ENCODE data around the gene CFB.

Gene CFB

DNA sequence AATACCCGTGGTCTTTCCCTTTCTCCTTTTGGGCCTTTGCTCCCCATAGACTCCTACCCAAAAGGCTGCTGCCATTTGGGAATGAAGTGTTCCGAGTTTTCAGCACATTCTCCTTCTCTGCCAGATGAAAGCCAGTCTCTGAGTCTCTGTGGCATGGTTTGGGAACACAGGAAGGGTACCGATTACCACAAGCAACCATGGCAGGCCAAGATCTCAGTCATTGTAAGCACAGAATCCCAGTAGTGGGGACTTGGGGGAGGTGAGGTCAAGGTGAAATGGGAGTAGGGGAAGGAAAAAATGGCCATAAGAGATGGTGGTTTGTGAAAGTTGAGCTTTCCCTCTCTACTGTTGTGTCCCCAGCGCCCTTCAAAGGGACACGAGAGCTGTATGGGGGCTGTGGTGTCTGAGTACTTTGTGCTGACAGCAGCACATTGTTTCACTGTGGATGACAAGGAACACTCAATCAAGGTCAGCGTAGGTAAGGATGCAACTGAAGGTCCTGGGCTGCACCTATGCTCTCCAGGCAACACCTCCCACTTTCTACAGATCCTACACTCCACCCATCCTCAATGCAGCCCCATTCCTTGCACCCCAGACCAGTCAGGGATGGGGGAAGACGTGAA lies 4.1 kb downstream of the CFB start:
- no peak for DNase-seq

DNA sequence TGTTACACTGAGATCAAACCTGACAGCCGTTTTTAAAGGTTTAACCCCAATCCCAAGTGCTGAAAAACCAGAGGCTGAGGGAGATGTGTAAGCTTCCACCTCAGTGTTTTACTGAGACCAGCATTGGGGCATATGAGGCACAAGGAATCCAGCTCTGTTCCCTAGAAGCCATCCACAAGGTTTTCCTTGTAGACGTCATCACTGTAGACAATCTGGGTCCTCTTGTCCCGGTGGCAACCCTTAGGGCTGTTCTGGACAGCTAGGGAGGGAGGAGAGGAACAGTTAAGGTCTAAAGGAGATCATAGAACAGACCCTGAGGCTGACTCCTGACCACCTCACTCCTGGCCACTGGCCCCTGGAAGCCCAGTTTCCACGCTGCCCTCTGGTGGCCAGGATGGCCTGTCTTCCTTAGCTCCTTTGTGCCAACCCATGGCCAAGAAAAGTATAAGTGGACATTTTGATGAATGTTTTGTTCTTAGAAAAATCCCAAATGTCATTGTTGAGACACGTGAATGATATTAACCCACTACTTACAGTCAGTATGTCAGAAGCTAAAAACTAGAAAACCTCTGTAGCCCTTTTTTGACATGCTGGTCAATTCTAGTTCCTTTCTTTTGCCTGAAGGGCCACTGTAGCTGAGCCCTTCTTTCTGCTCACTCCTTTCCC lies 6.4 kb downstream of the CFB start:
- no peak for DNase-seq

DNA sequence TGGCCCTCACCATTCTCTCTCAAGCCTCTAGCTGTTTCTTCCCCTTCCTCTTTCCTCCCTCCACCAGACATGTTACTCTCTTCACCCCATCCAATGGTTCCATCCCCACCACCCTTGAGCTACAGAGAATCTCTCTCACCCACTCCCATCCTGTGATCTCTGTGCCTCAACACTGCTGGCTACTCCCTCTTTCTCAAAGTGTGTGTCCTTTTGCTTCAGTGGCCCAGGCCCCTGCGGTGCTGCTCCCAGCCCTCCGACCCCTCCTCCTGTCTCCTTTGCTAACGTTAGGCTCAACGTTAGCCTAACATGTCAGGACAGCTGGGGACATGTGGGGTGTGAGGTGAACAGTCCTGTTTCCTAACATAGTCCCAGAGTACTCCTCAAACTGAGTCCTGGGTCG lies 7.0 kb downstream of the CFB start:
- no peak for DNase-seq

DNA sequence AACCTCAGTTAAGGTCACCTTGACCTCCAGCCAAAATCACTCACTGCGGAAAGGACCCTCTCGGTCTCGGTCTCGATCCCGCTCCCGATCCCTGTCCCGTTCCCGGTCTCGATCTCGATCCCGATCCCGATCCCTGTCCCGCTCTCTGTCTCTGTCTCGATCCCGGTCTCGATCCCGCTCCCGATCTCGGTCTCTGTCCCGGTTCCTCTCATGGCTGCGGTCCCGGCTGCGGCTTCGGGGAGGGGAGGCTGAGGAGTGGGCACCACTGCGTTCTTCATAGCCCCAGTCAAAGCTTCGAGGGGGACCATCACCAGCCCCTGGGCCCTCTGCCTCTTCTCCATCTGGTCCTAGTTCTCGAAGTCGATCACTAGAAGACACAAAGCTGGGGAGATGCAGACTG lies 8.6 kb downstream of the CFB start:
- no peak for DNase-seq

DNA sequence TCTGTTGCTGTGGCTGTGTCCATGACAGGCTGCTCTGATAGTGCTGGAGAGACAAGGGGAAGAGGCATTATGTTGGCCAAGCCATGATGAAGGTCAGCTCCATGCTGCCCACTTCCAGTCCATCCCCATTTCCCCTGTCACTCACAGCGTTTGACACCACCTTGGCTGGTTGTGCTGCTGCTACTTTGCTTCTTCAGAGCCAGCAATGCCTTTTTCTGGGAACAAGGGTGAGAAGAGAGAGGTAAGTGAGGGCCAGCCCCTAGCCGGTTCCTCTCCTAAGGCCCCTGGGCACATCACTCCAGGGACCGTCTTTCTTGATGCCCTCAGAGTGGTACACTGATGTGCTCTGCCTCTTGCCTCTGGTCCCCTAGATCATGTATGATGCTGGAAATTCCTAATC lies 10.9 kb downstream of the CFB start:
- DNase-seq = no peak

DNA sequence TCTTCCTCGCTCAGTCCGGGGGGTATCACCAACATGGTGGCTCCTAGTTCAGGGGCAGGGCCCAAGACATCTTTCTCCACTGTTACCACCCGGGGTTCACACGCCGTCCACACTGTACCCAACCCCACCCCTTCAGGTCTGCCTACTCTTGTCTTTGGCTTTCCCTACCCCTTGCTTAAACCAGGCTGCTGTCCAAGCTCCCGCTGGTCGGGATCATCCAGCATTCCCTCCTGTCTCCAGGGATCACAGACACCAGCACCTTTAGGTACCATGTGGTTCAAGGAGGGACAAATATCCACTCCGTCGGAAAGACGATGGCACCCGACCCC lies 12.5 kb downstream of the CFB start:
- no peak for DNase-seq

DNA sequence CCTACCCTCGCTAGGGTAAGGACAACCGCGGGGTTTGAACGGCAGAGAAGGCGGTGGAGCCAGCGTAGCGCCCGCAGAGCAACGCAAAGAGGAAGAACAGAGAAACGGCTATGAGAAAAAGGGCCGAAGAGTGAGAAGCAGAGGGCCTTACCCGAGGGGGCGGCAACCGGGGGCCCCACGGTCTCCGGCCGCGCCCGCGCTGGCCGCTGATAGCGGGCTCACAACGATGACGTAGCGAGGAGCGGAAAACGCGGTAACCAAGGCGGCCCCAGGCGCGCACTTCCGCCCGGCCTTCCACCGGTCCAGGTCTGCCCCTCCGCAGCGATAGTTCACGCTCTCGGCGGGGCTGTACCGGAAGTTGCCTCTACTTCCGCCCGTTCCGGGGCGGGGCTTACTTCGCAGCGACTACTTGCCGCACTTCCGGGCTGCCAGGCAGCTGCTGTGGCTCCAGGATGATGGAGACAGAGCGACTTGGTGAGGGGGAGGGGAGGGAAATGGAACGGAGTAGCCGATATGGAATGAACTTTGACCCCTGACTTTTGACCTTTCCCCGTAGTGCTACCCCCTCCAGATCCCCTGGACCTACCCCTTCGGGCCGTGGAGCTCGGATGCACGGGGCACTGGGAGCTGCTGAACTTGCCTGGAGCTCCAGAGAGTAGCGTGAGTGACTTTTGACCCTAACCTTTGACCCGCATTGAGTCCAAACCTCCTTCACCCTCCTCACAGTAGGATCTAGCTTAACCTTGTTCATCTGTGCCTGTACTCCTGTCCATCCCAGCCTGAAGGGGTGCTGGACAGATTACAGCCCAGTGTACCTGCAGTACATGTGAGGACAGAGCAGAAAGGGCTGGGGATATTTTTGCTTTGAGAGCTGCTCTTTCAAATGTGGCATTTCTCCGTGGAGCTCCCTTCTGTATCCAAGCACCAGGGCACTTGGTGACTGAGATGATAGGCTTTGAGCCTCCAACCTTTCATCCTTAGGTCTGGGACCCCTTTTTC lies 13.1 kb downstream of the CFB start, which contains the start of the genes NELFE and SKIC2:
NELFE (minus strand) TSS at position 231 of the 999 bp plus-strand sequence. CDS start 525 bp downstream, outside the sequence.
SKIC2 (plus strand) TSS at position 435 of the 999 bp plus-strand sequence; CDS start at position 453, 18 bp downstream.
- DNase-seq = peak; percentile 98

DNA sequence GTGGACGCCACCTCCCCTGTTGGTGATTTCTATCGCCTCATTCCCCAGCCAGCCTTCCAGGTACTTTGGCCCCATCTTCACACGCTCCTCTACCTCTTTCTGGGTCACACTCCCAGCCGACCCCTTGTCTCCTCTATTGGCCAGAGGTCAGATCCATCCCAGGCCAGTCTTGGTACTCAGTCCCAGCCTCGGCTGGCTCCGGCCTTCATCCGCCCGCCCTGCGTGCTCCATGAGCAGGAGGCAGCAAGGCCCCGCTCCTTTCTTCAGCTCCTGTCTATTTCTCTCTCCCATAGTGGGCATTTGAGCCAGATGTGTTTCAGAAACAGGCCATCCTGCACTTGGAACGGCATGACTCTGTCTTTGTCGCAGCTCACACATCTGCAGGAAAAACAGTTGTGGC lies 15.7 kb downstream of the CFB start:
- DNase-seq = no peak

DNA sequence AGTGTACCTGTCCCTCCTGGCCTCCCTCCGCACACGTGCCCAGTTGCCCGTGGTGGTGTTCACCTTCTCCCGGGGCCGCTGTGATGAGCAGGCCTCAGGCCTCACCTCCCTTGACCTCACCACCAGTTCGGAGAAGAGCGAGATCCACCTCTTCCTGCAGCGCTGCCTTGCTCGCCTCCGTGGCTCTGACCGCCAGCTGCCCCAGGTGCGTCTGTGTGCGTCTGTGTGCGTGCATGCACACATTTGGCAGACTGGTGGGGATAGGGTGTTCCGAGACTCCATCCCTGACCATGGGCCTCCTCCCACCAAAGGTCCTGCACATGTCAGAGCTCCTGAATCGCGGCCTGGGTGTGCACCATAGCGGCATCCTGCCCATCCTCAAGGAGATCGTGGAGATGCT lies 18.0 kb downstream of the CFB start:
- no peak for DNase-seq

DNA sequence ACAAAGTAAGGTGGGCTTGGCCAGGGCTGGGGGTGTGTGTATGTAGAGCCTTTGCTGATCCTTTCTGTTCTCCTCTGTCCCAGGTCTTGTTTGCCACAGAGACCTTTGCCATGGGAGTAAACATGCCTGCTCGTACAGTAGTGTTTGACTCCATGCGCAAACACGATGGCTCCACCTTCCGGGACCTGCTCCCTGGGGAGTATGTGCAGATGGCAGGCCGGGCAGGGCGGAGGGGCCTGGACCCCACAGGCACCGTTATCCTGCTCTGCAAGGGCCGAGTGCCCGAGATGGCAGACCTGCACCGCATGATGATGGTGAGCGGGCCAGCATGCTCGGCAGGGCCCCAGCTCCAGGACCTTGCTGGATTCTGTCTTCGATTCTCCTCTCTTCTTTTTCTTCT lies 19.8 kb downstream of the CFB start:
- no peak for DNase-seq

DNA sequence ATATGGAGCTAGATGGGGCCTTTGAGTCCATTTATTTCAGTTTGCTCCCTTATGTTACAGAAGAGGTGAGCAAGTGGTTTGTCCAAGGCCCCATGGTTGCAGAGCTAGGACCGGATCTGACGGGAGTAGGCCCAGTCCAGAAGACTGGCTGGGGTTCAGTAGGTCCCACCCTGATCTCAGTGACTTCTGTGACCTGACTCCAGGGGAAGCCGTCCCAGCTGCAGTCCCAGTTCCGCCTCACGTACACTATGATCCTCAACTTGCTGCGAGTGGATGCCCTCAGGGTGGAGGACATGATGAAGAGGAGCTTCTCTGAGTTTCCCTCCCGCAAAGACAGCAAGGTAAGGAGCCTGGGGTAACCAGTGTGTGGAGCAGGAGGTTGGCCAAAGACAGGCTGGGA lies 20.6 kb downstream of the CFB start:
- no peak for DNase-seq

DNA sequence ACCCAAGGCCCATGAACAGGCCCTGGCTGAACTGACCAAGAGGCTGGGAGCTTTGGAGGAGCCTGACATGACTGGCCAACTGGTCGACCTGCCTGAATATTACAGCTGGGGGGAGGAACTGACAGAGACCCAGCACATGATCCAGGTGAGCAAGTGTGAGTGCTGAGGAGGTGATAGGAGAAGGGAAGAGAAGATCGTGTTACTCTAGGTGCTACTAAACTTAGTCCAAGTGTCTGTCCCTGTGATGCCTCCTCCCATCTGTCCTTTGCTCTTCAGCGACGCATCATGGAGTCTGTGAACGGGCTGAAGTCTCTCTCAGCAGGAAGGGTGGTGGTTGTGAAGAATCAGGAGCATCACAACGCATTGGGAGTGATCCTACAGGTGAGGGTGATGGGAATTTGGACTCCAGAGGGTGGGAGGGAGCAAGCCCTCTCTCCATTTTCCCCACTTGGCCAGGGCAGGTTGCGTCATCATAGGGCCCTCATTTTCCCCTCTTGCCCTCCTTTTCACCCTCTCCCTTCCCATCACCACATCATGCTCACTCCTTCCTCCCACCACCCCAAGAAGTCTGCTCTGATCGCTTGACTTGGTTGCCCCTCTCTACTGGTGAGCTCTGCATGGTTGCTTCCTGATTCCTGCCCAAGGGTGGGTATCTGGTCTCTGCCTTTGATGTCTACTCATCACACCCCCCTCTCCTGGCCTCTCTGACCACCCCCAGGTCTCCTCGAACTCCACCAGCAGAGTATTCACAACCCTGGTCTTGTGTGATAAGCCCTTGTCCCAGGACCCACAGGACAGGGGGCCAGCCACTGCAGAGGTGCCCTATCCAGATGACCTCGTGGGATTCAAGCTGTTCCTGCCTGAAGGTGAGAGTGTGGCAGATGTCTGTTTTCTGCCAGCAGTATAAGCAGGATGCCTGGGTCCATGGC lies 21.4 kb downstream of the CFB start:
- no peak for DNase-seq

DNA sequence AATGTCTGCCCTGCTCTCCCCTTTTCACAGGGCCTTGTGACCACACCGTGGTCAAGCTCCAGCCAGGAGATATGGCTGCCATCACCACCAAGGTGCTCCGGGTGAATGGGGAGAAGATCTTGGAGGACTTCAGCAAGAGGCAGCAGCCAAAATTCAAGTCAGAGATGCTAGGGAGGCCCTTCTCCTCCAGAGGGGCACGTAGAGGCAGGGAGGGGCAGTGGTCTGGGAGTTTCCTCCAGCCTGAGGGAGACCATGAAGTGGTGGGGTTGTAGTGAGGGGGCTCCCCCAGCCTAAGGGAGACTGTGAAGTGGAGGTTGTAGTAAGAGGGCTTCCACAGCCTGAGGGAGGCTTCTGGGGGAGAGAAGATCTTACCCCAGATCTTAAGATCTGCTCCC lies 22.0 kb downstream of the CFB start:
- no peak for DNase-seq

DNA sequence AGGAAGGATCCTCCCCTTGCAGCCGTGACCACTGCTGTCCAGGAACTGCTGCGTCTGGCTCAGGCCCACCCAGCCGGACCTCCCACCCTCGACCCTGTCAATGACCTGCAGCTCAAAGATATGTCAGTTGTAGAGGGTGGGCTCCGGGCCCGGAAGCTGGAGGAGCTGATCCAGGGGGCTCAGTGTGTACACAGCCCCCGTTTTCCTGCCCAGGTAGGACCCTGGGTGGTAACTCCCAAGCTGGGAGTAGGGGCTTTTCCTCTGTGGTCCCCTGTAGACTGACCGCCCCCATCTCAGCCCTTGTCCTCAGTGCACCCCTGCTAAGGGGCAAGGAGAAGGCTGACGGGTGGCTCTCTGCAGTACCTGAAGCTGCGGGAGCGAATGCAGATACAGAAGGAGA lies 22.4 kb downstream of the CFB start:
- no peak for DNase-seq

DNA sequence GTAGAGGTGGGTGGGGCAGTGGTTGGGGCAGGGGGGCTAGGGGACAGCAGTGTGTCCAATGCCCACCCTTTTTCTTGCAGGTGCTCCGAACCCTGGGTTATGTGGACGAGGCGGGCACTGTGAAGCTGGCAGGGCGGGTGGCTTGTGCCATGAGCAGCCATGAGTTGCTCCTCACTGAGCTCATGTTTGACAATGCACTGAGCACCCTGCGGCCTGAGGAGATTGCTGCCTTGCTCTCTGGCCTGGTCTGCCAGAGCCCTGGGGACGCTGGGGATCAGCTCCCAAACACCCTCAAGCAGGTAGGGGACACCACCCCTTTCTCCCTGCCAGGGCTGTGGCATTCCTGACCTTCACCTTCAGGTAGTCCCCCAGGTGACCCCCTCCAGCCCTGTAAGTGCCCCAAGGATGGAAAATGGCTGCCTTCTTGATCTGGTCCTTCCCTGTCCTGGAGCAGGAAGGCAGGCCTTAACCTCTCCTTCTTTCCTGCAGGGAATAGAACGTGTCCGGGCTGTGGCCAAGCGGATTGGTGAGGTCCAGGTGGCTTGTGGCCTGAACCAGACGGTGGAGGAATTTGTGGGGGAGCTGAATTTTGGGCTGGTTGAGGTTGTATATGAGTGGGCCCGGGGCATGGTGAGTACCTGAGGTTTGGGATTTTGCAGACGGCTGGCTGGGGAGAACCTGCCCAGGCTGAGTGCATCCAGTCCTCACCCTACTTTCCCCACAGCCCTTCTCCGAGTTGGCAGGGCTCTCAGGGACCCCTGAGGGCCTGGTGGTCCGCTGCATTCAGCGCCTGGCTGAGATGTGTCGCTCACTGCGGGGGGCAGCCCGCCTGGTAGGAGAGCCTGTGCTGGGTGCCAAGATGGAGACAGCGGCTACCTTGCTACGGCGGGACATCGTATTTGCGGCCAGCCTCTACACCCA lies 23.2 kb downstream of the CFB start:
- DNase-seq = no peak

DNA sequence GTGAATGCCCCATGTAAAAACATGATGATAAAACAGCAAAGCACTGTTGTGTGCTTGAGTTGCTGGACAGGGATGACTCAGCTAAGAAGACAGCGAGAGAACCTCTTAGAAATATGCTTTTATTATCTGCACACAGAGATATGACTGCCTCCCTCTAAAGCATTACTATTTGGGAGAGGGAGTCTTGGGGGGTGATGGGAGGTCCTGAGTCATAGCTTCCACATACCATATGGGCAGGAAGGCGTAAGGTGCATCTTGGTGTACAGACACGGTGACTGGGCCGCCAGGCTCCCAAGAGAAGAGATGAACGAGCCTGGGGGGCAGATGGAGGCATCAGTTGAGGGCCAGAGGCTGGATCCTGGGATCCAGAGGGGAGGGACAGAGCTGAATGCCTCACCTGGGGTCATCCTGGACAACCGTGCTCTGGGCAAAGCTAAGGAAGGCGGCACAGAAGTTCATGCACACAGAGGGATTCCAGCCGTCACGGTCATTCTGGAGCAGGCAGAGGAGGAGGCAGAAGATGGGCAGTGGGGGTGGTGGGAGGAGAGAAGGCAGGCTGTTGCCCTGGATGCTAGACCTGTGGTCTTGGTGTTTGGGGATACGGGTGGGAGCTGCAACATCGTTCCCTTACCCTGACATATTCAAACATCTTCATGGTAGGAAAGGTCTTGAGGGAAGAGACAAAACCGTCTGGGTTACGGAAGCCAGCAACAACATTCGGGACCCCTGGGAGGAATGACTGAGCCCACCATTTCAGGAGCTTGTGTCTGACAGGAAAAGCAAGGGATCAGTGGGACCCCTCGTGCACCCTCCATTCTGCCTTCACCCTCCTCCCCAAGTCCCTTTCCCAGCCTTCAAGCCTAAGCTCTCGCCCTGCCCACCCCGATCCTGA lies 24.1 kb downstream of the CFB start:
- DNase-seq = no peak

DNA sequence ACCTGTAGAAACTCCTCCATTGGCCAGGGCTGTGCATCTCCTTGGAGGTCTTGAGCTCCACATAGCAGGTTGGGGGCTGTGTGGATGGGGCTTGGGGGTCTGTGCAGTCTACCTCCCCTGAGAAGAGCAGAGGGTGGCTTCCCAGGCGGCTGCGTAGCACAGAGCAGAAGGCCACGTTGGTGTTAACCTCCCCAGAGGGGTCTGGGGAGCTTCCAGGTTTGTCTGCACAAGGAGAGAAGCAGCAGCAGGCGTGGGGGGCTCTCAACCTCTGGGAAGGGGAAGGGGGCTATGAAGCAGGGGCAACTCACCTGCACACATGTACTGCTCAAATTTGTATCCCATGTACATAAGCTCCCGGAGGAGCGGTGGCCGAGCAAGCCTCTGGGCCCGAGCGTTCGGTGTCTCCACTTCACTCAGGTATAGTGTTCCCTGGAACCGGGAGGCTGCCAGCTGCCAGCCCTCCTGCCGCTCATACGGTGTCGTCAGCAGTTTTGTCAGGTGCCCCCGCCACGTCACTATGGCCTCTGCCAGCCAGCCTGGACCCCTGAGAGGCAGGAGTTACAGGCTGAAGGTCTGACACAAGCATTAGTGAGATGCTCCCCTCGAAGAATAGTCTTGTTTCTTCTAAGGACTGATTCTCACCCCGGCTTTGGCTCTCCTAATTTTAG lies 24.8 kb downstream of the CFB start:
- no peak for DNase-seq

DNA sequence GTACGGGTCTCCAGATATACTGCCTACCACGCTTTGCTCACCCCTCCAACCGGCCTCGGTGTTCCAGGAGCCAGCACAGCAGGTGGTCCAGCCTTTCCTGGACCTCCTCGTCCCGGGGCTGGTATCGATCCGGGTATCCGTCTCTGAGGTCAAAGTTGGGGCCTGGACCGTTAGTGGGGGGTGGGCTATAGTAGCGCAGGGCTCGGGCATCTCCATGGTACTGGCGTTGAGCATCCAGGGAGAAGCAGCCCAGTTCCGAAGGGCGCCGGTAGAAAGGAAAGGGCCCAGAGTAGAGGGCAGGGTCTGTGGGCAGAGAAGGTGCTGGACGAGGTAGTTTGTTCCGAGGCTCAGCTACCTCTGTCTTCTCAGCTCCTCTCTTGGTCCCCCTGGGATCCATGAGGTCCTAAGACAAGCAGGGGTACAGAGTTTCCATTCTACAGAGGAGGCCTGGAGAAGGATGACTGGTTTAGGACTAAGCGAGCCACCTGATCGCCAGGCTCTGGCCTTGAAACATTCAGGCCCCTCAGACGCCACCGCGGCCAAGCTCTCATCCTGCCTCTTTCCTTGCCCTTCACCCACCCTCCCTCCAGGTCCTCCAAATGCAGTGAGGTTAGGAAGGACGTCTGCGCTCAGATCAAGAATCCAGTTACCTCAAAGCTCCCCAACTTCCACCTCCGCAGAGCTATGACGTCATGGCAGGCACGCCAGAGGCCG lies 25.5 kb downstream of the CFB start:
- DNase-seq = no peak

Measured in NK-92 treated with Interleukin-12 subunit alpha and Interleukin-12 subunit beta, amount 100 ng/mL, for 24 hours (cell line).